GM18519 (cell line): ENCODE data around the gene POLR2I.
"Not testable (repeated sequence)": the region's sequence is repeated elsewhere in the genome, so short reads cannot be mapped to it uniquely, and the experiment has no call there.

Experiments used
- ATAC-seq: cut with Tn5 transposase; IDR thresholded peaks from one replicate; pipeline ENCODE4 v1.9.1; 2021; ENCODE audit warnings: mild to moderate bottlenecking, moderate library complexity; ENCODE audit not compliant: unreplicated experiment, low FRiP score

The POLR2I gene

GRCh38 chr19:36136964-36137686, 22.4 kb upstream of the POLR2I start:
- ATAC-seq = no peak

- not testable (repeated sequence) for ATAC-seq
Measured at GRCh38 chr19:36134867-36135266, 20.2 kb upstream of the POLR2I start.

DNA sequence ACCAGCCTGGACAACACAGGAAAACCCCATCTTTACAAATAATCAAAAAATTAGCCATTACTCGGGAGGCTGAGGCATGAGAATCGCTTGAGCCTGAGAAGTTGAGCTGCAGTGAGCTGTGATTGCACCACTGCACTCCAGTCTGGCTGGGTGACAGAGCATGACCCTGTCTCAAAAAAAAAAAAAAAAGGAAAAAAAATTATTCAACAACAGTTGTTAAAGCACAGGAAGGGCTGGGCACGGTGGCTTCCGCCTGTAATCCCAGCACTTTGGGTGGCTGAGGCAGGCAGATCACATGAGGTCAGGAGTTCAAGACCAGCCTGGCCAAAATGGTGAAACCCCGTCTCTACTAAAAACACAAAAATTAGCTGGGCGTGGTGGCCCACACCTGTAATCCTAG, 16.5 kb upstream of the POLR2I start:
- not testable (repeated sequence) for ATAC-seq

GRCh38 chr19:36128392-36128736, 13.7 kb upstream of the POLR2I start:
- ATAC-seq = no peak

DNA sequence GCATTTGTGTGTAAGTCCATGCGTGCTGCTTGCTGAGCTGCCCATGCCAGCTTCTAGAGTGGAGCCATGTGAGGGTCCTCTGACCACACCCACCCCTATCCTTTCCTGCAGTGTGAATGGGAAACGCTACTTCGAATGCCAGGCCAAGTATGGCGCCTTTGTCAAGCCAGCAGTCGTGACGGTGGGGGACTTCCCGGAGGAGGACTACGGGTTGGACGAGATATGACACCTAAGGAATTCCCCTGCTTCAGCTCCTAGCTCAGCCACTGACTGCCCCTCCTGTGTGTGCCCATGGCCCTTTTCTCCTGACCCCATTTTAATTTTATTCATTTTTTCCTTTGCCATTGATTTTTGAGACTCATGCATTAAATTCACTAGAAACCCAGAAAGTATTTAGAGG, 10.9 kb upstream of the POLR2I start:
- no peak for ATAC-seq

DNA sequence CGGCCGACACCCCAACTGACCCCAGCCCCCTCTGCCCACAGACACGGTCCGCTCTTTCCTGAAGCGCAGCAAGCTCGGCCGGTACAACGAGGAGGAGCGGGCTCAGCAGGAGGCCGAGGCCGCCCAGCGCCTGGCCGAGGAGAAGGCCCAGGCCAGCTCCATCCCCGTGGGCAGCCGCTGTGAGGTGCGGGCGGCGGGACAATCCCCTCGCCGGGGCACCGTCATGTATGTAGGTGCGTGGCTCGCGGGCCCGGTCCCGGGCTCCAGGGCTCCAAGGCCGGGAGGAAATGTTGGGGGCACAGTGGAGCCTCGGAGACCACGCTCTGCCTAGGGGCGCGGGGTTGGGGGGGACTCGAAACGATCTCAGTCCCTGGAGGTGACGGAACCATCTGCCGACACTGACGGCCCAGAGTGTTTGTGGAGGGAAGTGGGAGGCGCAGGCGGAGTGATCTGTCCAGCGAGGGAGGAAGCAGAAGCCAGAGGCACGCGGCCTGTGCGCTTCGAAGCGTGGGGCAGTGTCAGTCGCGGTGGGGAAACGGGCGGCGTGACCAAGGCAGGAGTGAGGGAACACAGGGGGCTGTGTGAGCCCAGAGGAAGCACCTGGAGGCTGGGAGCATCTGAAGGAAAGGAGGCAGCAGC, 6.9 kb upstream of the POLR2I start:
- no peak for ATAC-seq

DNA sequence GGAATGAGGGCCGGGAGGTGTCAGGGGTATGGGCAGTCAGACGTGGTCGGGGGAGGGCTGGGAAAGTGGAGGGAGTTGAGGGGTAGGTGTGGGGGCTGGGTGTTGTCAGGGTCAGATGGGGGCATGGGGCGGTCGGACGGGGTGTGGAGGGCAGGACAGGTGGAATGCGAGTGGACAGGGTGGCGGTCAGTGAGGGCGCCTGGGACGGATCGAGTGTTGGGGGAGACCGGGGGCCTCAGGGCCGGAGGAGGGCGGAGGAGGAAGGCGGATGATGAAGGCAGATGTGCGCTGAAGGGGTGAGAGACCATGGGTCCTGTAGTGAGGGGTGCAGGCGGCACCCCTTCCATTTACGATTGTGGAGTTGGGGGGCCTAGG, 6.3 kb upstream of the POLR2I start:
- ATAC-seq = no peak

DNA sequence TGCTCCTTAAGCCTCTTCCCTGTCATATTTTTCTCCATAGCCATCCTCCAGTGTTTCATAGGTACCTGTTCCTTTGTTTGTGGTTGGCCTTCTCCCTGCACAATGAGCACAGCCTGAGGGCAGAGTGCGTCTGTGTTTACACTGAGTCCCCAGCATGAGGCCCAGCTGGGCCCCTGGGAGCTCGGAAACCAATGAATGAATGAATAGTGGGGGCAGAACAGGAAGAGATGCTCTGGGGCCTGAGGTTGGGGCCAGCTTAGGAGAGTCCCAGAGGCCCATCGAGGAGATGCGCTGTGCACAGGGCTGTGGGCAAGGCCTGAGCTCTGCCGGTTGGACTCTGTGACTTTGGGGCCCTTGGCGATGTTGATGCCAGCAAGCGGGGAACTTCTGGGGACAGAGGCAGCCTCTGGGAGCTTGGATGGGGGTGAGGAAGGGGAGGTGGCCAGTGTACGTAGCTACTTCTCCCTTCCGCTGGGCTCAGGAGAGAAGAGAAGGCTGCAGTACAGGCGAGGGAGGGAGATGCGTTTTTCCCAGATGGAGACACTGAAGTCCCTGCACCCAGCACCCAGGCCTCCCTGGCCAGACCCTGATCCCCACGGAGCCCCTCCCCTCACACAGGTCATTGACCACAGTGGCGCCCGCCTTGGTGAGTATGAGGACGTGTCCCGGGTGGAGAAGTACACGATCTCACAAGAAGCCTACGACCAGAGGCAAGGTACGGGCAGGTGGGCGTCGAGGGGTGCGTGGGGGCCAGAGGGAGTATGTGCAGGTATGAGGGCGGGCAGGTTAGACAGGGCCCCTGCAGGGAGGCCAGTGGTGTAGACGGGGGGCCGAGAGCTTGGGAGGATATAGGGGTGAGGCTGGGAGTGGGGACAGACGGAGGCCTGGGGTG, 5.7 kb upstream of the POLR2I start:
- ATAC-seq = no peak

- no peak for ATAC-seq
Measured at GRCh38 chr19:36116344-36116637, 1.6 kb upstream of the POLR2I start.

GRCh38 chr19:36115453-36116343, 1.0 kb upstream of the POLR2I start, which contains the start of gene TBCB:
TBCB (plus strand) TSS chr19:36115468; CDS start chr19:36115561, 93 bp downstream.
- ATAC-seq = no peak

GRCh38 chr19:36113894-36114720, 568 bp downstream of the POLR2I start:
- ATAC-seq = no peak

- ATAC-seq = no peak
Measured at GRCh38 chr19:36113425-36113824, 1.2 kb downstream of the POLR2I start.

- ATAC-seq = no peak
Measured at GRCh38 chr19:36112678-36113077, 2.0 kb downstream of the POLR2I start.

DNA sequence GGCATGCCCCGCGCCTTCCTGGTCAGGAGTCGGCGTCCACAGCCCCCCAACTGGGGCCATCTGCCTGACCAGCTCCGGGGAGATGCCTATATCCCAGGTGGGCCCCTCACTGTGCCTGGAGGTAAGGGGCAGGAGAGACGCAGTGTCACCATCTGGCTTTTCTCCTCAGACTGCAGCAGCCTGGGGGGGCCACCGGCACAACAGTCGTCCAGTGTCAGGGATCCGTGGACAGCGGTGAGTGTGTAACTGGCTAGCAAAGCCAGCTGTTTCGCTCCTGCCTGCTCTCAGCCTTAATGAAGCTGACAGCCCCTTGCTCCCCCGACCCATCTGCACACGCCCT, 3.5 kb downstream of the POLR2I start:
- no peak for ATAC-seq

GRCh38 chr19:36110487-36111199, 4.0 kb downstream of the POLR2I start, which contains the start of gene OVOL3:
OVOL3 (plus strand) TSS chr19:36111143; CDS start chr19:36111203, 60 bp downstream.
- ATAC-seq = no peak

DNA sequence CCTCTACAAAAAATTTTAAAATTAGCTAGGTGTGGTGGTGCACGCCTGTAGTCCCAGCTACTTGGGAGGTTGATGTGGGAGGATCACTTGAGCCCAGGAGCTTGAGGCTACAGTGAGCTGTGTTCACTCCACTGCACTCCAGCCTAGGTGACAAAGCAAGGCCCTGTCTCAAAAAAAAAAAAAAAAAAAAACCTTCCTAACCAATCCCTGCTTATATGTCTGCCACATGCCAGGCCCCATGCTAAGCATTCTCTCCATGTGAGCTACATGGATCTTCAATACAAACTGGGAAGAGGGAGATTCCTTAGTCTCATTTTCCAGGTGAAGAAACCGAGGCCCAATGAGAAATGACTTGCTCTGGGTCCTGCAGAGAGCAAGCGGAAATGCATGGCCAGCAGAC, 6.0 kb downstream of the POLR2I start:
- no peak for ATAC-seq

- ATAC-seq = no peak
Measured at GRCh38 chr19:36106991-36107390, 7.7 kb downstream of the POLR2I start.

DNA sequence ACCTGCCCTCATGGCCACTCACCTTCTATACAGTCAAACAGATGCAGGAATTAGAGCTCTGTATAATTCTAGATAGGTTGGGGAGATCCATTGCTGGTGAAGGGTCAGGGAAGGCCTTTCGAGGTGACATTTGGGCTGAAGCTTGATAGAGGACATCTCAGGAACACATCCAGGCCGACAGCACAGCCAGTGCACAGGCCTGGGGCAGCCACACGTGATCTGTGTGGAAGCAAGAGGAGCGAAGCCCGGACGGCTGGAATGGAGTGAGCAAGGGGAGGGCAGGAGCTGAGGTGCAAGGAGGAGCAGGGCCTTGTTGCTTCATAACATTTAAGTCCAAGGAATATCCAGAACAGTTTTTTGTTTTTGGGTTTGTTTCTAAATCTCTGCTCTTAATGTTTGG, 8.2 kb downstream of the POLR2I start:
- ATAC-seq = no peak
